ENCODE results near the gene KRT31.
"Not testable (repeated sequence)": the region's sequence is repeated elsewhere in the genome, so short reads cannot be mapped to it uniquely, and the experiment has no call there.

The KRT31 gene

GRCh38 chr17:41396996-41397660 is at the start of gene KRT31:
Gene KRT31 (minus strand): TSS chr17:41397608. CDS start chr17:41397539, 69 bp downstream.
- no peak for DNase-seq

DNA sequence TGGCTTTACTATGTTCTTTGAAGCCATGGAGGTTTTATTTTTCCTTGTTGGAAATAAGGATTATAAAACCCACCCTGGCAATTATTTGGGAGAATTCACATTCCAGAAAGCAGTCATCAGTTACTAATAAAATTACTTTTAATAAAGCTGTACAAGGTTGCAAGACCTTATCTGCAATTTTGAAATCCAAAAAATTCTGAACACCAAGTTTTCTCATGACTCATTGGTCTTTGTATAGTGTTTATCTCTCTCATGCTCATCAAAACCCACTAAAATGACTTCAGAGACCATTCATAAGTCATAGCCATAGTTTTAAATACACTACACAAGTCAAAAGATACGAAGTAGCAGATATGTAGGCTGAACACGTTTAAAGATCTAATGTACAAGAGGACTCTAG is 49.4 kb upstream of the KRT31 start:
- no peak for DNase-seq

- no peak for DNase-seq
These were observed 47.2 kb upstream of the KRT31 start for GRCh38 chr17:41444640-41445039.

DNA sequence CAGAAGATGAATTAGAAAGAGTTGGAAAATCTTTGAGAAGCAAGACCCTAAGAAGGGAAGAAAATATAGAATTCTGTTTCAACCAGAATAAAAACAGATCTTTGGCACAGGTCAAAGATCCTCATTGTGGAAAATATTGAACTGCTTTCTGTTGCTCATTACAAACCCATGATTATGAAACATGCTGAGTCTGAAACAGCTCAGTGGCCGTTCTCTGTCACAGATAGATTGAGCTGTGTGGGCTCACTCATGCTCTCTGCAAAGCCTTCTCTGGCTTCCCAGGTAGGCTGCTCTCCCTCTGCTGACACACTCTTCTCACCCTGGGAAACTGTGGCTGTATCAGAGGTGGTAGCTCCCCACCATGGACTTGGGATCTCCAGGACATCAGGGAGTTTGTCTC is 46.8 kb upstream of the KRT31 start:
- no peak for DNase-seq

- DNase-seq = no peak
These were observed 45.3 kb upstream of the KRT31 start for GRCh38 chr17:41442739-41443138.

GRCh38 chr17:41440531-41441033 is 43.2 kb upstream of the KRT31 start, which contains the start of gene KRT38:
Gene KRT38 (minus strand): TSS chr17:41440983. CDS start chr17:41440921, 62 bp downstream.
- no peak for DNase-seq

DNA sequence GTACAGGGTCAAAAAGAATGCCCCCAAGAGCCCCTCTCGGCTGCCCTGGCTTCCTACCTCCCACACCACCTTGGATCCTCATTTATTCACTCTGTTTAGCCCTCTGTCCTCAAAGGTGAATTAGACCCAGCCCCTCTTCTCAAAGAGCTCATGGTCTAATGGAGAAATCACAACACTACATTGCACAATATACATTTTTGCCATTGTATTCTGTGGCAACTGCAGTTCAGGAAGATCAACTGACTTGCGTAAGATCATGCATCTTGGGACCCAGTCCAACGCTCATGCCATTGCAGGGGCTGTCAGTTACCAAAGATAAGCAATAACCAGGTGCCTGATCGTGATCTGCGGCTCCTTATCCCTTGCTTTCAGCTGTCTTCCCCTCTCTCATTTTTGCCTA is 42.0 kb upstream of the KRT31 start:
- DNase-seq = no peak

DNA sequence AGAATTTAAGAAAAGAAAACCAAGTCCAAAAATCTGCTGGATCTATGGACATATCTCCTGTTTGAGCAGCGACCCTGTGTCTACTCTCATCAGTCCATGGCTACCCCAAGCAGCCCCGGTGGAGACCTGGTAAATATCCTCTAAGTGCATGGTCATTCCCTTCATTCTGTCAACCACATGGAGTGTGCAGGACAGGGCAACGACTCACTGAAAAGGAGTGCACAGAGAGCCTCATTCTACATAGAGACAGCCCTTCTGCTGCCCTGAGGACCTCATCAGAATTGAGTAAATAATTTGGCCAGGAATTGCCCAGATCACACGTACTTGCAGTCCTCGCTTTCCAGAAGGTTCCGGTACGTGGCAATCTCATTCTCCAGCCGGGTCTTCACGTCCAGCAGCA is 40.4 kb upstream of the KRT31 start:
- DNase-seq = no peak

DNA sequence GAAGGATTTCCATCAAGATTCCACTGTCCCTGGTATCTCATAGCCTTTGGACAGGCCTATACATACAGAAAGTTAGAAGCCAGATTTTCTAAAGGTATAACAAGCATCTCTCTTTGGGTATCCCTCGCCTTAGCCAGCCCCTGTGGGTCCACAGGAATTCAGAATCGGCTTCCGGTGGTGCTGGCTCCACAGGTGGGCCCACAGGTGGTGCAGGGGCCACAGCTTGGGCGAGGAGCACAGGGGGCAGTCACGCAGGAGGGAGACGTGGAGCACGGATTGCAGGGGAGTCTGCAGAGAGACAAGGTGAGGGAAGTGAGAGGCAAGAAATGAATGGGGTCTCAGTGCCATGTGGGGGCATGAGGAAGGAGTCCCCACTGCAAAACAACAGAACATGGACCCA is 39.8 kb upstream of the KRT31 start:
- no peak for DNase-seq

DNA sequence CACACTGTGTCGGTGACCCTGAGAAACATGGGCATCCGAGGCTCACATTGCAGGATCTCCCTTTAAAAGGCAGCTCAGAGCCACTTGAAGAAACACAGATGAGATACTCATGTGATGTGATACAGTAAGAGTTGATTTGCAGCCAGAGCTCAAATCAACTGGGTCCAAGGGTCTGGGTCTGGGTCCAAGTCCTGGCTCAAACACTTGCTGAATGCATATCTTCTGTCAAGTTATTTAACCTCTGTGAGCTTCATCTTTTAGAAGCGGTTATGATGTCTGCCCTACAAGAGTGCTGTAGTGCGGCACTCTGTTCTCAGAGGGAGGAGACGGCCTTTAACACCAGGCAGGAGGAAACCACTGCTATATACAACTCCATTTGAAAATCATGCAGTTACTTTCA is 37.0 kb upstream of the KRT31 start:
- no peak for DNase-seq

DNA sequence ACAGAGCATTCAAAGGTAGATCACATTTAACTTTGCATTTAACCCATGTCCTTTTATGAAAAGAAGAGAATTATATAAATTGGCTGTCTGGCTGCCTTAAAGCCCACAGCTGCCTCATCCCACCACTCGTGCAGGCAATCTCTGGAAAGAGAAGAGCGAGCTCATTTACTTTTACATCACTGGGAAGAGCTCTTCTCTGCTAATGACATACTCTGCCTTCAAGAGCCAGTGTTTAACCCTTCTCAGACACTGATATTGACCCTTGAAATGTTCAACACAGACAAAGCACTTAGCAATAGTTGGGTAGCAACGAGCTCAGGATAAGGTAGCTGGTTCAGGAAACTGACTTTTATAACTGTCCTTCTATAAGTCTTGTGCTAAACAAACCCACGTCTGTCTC is 36.6 kb upstream of the KRT31 start:
- DNase-seq = no peak

DNA sequence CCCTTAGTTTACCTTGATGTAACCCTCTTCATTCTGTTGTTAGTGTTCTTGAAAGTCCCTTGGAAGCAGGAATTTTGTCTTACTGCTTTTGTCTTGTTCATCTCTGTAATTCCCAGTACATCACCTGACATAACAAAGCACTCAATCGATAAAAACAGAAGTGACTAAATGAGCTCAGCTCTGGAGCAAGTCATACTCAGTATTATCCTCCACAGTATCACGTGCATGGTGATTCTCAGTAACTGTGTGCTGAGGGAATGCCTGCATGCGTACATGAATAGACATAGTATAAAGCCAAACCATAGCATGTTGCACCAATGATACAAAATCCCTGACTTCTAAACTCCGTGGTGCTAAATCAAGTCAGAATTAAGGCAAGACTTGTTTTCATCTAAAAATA is 36.2 kb upstream of the KRT31 start:
- no peak for DNase-seq

- not testable (repeated sequence) for DNase-seq
These were observed 33.0 kb upstream of the KRT31 start for GRCh38 chr17:41430376-41430775.

DNA sequence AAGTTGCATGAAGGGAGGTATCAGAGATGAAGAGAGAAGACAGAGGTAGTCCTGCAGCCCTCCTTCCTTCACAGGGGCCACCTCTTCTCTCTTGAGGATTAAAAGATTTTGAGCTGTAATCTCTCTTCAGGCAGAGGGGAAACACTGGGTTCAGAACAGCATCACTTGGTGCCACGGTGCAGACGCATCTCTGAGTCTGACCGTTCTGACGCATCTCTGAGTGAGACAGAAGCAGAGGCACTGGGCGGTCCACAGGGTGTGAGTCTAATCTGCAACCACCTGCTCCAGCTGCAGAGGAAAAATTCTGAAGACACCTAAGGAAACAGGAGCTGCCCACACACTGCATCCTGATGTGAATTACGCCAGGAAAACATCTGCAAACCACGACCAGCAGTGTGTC is 32.3 kb upstream of the KRT31 start:
- no peak for DNase-seq

DNA sequence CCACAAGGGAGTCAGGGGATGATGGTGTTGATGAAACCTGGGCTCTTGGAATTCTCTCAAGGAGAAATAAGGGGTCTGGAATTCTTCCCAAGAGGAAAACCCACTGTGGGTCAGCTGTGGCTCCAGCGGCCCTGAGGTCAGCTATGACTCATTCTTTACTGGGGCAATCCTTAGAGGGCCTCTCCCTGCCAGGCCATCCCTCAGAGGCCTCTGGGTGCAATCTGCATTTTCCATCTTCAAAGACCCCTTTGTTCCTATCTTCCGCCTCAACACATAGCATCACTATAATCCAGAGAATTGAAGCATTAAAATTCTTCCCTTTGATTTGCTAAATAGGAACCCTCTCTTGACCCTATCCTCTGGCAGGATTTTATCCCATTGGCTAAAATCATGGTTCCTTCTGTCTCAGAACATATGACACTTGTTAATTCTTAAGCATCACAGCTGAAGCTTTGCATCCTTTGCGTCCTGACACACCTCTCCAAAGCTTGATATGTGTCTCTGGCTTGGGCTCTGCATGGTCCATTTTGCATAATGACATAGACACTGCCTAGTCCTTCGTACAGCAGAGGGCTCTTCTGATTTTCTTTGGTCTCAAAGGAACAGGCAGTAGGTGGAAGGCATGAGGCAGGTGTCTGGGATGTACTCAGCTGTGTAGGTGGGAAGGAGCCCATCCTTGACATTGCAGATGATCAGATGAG is 31.3 kb upstream of the KRT31 start:
- DNase-seq = no peak

GRCh38 chr17:41424111-41424635 is 26.8 kb upstream of the KRT31 start, which contains the start of gene KRT37:
Gene KRT37 (minus strand): TSS chr17:41424585. CDS start chr17:41424523, 62 bp downstream.
- DNase-seq = no peak

DNA sequence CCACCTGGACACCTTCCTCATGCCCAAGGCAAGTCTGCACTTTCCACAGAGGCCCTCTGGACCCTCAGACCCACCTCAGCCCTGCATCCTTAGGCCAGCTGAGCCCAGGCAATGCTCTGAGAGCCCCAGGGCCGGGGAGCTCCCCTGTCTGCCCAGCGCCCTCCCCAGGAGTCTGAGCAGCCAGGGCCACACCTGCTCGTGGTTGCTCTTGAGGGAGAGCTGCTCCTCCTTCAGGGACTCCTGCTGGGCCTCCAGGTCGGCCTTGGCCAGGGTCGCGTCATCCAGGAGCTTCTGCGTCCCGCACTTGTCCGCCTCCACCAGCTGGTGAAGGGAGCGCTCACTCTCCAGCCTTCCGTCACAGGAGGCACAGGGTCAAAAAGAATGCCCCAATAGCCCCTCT is 25.2 kb upstream of the KRT31 start:
- not testable (repeated sequence) for DNase-seq

DNA sequence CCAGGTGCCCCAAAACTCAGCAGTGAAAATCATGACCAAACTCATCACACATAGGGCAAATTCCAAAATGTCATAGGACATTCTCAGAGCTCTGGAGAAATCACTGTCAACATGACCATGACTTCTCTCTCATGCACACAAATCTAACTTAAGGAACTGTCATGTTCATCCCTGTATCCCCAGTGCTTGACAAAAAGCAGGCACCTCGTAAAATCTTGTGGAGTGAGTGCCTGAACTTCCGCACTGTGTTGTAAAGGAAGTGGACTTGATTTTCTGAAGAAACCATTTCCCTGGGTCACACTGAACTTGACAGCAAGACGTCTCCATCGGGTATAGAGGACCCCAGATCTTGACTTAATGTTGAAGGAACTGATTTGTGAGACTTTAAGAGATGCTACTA is 24.2 kb upstream of the KRT31 start:
- no peak for DNase-seq

GRCh38 chr17:41421116-41421515 is 23.7 kb upstream of the KRT31 start:
- DNase-seq = no peak

- no peak for DNase-seq
These were observed 22.7 kb upstream of the KRT31 start for GRCh38 chr17:41420134-41420533.

GRCh38 chr17:41419716-41420115 is 22.3 kb upstream of the KRT31 start:
- no peak for DNase-seq

- DNase-seq = no peak
These were observed 20.9 kb upstream of the KRT31 start for GRCh38 chr17:41418116-41418860.

GRCh38 chr17:41417576-41418015 is 20.2 kb upstream of the KRT31 start:
- no peak for DNase-seq

Data from CD4-positive, alpha-beta T cell treated with Interleukin-15 for 1 hour (primary cell).